Measurements from ENCODE around the gene RIMBP2.
"Not testable (repeated sequence)": the region's sequence is repeated elsewhere in the genome, so short reads cannot be mapped to it uniquely, and the experiment has no call there.

Gene RIMBP2

DNA sequence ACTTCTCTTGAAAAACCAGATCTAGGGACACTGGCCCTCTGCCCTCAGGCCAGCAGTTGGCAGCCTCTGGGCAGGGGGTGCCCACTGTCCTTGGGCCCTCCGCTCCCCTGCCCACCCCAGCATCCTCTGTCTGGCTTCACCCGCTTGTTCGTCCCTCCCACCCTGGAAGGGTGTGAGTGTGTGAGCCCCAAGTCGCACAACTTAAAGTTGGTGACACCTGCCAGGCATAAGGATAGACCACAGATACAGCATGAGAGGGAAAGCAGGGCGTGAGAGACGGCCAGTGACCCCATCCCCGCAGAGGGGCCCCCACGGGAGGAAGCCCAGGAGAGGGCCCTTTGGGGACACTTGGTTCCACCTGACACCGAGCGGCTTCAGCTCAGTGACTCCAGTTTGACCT, 23.5 kb upstream of the RIMBP2 start:
- no peak for DNase-seq

DNA sequence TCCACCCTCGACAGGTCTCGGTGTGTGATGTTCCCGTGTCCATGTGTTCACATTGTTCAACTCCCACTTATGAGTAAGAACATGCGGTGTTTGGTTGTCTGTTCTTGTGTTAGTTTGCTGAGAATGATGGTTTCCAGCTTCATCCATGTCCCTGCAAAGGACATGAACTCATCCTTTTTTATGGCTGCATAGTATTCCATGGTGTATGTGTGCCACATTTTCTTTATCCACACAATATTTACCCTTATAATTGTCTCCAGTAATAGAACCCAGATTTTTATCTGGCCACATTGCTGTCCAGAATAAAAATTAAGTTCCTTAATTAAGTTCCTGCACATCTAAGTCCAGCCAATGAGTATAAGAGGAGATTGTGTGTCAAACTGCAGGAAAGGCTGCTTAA, 22.3 kb upstream of the RIMBP2 start:
- not testable (repeated sequence) for DNase-seq

DNA sequence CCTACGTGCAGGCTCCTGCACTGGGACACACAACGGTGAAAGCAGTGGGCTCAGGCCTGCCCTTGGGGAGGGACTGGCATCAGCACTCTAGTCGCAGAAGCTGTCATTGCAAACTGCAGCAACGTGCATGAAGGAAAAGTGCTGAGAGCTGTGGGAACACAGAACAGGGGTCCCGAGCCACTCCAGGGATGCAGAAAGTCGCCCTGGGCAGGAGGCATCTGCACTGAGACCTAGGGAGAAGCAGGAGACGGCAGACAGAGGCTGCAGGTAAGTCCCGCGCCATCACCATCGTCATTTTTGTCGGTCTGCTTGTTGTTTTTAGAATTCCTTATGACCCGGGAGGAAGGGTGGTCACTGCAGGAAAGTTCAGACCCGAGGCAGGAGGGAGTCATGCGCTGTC, 21.6 kb upstream of the RIMBP2 start:
- DNase-seq: no peak

DNA sequence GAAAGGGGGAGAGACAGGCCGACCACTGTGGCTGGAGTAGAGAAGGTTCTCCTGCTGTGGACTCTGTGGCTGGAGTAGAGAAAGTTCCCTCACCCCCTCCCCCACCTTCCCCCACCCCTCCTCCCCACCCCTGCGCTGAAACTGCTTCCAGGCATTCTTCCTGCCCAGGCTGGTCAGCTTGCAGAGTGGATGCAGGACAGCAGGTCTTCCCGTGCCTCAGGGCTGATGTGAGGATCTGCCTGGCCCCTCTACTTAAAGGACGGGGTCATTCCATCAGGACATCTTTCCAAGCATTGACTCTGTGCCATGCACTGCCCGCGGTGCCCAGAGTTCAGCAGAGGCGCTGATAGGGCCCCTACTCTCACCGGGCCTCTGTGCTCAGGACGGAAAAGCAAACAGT, 13.2 kb upstream of the RIMBP2 start:
- no peak for DNase-seq

DNA sequence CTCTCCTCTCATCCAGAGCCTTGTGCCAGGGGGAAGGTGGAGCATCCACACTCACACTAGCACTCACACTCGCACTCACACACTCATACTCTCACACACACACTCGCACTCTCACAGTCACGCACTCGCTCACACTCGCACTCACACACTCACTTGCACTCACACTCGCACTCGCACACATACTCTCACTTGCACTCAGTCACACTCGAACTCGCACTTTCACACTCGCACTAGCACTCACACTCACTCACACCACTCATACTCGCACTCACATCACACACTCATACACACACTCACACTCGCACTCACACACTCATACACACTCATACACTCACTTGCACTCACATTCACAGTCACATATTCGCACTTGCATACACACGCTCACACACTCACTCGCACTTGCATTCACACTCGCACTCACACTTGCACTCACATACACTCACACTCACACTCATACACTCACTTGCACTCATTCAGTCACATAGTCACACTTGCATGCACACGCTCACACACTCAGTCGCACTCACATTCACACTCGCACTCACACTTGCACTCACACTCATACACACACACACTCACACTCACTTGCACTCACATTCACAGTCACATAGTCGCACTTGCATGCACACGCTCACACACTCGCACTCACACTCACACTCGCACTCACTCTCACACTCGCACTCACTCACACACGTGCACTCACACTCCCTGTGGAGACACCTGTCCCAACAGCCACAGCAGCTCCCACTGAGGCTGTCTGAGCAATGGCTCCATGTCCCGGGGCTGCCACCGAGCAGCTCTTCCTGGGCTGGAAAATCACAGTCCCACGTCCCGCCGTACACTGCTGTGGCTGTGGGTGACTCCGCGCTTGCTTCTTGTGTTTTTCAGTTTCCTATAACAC, 12.3 kb upstream of the RIMBP2 start:
- DNase-seq: no peak

DNA sequence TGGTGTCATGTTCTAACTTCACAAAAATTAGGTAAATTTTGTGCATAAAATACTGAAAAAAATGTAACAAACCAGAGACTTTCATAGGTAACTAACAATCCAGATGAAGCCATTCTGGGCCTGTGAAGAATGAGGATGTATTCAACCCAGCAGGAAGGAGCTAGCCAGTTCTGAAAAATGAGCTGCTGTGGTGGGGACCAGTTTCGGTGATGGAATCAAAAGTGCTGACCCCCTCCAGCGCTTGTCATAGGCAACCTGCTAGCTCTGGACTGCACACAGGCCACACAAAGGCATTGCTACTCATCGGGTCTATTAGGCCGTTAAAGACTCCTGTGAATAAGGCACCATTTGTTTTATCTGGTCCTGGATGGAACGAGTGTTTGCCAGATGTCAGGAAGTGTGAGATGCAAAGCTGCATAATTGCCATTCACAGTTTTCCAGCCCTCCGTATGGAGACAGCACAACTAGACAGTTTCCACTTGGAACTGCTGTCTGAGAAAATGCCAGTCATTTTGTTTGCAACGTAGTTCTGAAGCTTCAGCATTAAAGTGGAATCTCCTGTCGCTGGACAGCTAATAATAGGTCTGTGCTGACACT, 3.3 kb upstream of the RIMBP2 start:
- DNase-seq: no peak

DNA sequence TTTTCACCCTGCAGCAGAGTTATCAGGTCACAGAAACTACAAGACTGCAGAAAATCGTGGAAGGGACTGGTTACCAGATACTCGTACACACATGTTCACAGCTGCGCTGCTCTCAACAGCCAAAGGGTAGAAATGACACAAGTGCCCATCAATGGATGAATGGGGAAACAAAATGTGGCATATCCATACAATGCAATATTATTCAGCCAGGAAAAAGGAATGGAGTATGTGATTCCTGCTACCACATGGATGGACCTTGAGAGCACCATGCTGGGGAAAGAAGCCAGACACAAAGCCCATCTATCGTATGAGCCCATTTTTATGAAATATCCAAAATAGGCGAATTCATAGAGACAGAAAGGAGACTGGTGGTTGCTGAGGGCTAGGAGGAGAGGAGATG, 1.7 kb upstream of the RIMBP2 start:
- no peak for DNase-seq

DNA sequence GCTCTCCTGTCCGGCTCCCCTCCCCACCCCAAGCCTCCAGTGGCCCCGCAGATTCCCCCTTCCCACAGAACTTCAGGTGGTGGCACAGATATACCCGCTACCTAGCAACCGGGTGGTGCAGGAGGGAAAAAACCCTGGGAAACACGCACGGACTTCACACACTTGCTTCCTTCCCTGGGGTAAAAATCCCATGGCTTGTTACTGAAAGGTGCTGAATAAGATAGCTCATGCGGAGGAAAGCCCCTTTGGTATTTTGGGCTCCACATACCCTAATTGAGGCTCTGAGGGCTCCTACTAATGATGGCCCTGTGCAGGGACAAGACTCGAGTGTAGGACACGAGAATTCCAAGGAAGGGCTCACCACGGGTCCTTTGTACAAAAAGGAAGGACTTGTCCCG, 869 bp upstream of the RIMBP2 start:
- DNase-seq: no peak

DNA sequence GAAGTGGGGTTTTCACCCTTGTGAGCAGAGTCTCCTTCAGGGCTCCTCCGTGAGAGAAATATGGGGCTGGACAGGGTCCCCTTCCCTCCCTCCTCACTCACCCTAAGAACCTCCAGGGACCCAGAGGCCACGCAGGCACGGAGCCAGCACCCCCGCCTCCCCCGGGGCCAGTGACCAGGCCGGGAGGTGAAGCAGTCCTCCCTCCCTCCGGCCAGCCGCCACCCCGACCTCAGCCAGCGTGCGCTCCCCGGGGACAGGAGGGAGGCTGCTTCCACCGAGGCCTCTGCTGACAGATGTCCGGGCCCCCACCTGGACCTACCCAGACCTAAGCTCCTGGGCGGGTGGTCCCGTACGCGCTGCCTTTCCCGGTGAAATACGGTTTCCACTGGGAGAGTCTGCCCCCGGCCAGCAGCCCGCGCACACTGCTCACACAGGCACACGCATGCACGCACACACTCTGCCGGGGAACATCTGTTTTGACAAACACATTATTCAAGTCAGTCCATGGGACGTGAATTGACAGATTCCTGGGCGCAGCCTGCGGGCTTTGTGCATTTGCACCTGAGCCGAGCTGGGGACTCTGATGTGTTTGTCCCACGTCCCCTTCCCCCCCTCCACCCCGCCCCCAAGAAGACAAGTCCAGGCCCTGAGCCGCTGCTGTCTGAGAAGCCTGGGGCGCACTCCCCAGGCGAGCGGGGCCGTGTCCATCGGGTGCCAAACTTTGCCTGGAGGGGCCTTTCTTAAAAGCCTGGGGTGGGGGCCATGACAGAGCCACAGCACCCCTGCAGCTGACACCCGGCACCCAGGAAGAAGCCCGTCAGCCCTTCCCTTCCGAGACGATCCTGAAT, 725 bp downstream of the RIMBP2 start:
- peak; percentile 76 for DNase-seq

DNA sequence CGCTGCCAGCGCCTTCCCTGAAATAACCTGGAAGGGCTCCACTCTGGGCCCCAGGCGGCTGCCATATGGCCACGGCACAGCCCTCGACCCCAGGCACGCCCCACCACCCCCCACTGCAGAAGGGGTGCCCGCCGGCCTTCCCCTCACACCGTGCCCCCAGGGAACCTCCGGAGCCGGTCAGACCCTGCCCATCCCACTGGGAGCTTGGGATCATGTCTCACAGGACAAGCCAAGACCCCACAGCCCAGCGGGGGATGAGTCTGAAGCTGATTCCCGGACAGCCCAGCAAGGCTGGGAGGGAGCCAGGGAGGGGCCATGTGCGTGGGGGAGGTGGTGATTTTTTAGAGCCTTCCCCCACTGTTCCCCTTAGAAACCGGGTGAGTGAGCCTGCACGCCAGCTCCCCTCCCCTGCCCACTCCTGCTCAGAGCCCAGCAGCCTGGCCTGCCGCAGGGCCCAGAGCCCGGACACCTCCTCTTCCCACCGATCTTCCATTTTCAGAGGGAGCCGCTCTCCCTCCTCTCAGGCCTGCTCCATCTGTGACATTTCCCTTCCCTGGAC, 1.4 kb downstream of the RIMBP2 start:
- peak; percentile 73 for DNase-seq

DNA sequence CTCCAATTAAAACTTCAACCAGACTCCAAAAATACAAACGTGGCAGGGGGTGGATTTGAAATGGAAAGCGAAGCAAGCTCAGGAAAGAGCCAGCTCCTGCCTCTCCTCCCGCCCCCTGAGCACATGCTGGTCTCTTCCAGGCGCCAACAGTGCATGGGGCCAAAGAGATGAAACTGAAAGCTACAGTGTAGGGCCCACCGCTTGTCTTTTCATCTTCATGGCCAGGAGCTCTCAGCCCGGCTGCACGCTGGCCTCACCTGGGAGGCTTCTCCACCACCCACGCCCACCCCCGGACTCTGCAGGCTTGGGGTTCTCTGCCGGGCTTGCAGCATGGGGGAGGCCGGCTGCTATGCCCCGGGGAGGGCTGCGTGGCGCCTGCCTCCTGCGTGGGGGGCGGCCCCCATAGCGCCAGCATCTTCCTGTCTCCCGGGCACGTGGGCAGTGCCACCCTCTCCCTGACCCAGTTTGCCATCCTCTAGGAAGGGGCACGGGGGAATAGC, 2.0 kb downstream of the RIMBP2 start:
- DNase-seq: peak; percentile 51

DNA sequence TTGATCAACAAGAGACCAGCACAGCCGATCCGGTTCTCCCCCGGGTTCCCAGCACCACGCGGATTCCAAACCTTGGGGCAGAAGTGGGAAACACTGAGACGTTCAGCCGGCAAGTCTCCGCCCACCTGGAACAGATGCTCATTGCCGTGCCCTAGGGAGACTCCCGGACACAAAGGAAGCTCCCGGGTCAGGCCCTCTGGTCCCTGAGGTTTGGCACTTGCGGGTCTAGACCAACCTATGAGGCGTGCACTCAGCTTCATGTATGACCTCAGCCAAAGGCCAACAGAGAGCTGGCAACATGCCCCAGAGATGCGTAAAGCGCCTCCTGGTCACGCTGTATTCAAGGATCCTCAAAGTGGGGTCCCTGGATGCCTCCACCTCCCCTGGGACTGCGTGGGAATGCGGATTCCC, 2.5 kb downstream of the RIMBP2 start:
- DNase-seq: peak; percentile 51

DNA sequence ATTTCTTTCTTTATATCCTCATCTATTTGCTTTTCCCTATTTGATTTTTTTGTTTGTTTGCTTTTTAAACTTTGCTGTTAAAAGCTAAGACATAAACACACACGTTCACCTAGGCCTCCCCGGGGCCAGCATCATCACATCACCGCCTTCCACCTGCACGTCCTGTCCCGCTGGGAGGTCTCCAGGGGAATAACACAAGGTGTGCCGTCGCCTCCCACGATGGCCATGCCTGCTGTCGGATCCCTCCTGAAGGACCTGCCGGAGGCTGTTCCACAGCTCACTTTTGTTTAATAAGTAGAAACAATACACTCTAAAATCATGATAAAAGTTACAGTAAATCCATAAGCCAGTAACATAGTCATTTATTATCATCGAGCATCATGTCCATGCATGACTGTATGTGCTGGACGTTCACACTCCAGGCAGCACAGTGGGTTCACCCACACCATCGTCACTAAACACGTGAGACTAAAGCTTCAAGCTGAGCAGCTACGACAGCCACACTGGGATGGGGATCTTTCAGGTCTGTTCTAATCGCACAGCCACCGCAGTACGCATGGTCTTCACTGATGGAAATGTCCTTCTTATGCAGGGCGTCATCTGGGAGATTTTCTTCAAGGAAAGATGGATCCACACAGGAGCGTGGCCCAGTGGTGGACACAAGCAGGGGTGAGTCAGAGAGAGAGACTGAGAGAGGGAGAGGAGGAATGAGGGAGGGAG, 3.6 kb downstream of the RIMBP2 start:
- no peak for DNase-seq

DNA sequence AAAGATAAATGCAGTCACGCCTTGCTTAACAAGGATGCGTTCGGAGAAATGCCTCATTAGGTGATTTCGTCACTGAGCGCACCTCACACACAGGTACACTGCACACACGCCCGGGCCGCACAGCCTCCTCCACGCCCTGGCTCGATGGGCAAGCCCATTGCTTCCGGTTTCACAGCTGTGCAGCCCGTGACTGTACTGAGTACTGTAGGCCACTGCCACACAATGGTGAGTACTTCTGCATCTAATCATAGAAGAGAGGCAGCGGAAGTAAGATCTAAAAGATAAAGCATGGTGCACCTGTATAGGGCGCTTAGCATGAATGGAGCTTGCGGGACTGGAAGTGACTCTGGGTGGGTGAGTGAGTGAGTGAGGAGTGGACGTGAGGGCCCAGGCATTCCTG, 4.3 kb downstream of the RIMBP2 start:
- no peak for DNase-seq

DNA sequence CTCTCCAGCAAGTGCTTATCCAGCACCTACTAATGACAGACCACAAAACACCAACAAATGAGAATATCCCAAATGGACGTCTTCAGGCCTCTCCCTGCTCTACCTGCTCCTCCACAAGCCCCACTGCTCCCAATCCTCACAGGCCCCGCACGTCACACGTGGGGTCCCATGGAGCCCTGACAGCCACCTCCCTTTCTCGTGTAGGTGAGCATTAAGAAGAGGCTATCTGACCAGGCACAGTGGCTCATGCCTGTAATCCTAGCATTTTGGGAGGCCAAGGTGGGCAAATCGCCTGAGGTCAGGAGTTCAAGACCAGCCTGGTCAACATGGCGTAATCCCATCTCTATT, 5.4 kb downstream of the RIMBP2 start:
- DNase-seq: no peak

DNA sequence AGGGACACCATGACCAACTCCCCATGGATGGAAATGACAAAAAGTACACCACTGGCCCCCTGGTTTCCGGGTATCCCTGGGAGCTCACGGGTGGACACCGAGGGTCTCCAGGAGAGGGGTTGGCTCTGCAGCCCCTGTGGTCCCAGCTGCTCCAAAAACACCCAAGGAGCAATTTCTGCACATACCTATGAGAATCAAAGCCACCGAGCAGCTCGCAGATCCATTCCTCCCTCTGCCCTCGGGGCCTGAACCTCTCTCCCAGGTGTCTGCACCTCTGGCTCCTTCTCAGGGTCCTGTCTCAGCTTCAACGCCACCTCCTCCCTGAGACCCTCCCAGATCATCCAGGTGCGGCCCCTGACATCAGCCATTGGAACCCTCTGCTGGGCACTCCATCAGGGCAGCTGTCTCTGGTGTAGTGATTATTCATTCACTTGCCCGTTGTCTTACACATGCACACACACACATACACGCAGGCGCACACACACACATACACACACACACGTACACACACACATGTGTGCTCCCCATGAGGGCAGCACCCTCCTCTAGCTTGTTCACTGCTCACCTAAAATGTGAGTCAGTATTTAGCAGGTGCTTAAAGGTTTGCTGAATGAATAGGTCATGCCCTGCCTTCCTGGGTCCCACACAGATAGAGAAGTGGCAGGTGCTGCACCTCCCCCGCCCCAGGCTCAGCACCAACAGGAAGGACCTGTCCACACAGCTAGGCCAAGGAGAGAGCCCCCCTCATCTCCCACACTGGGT, 5.9 kb downstream of the RIMBP2 start:
- DNase-seq: no peak

DNA sequence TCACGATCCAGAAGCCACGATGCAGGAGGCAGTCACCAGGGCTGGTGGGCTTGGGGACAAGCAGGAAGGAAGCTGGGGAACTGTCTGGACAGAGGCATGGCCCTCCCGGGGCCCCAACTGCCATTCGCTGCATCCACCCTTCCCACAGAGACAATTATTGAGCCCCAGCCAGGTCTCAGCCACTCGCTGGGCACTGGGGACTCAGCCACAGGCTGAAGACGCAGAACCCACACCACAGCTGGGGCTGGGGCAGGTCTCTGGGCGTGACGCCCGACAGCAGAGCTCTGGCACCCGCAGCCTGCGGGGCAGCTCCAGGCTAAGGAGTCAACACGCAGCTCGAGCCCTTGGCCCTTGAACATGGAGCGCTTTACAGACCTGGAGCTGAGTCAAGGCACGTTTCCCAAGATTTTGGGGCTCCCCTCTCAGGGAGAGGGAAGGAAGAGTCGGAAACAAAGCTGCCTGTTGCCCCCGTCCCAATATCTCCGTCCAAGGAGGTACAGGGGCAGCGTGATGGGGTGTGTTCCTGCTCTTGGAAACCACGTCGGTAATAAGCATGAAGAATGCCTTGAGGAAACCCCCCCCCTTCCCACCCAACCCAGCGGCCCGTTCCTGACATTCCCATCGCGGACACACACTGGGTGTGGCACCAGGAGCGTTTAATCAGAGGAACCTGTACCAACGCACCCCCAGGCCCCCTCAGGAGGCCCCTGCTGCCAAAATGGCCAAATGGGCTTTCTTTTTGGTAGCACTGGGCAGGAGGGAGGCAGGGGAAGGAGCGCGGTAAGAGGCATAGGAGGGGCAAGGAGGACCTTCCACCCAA, 6.7 kb downstream of the RIMBP2 start:
- no peak for DNase-seq

DNA sequence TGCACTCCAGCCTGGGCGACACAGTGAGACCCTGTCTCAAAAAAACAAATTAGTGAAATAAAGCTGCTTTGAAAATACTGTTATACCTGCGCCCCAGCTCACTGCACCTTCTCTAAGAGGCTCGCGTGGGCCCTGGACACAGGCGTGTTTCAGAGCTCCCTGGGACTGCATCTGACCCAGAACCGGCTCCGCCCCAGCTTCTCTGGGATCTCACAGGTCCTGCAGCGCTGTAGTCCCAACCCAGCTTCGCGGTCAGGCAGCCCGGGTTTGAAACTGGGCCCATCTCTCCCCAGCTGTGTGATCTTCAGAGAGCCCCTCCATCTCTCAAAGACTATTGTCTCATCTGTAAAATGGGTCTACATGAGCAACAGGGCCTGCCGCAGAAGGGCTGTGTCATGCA, 7.5 kb downstream of the RIMBP2 start:
- DNase-seq: no peak

DNA sequence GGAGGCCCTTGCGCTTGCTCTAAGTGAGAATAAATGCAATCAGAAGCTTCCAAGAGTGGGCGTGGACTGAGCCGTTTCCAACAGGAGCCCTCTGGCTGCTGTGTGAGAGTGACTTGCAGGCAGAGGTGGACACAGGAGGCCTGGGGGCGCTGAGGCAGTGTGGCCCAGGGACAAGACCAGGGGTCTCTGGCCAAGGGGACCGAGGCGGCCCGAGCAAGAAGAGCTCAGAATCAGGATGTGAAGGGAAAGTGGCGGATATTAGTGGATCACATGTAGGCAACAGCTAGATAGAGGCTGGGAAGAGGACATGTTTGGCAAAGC, 8.6 kb downstream of the RIMBP2 start:
- DNase-seq: no peak

DNA sequence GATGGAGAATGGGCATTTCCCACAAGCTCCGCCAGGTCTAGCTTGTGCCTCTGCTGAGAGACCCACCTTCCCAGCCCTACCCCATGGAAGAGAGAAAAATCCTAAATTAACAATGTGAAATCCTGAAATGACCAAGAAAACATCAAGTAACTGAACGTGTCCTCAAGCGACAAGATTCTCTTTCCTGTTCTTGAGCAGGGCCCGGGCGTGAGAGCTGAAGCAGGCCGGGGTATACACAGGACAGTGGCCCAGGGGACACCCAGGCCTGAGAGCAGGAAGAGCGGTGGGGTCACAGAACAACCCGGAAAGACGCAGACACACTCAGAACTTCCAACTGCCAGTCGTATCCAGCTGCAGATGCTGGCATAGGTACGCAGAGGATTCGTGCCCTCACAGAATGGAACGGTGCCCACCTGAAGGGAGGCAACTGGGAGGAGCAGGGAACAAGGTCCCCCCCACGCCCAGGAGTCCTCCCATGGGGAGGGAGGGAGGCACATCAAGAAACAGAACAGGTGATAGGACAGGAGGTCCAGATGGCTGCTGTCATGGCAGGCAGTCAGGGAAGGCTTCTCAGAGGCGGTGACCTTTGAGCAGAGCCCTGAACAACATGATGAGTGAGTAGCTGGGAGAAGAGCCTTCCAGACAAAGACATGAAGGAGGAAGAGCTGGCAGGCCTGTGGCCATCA, 9.1 kb downstream of the RIMBP2 start:
- DNase-seq: no peak

Data from retina (tissue), 1 donor.